NCI-H2196 (cell line): Measurements from ENCODE around the gene PPP2R3C.
"Not testable (repeated sequence)": the region's sequence is repeated elsewhere in the genome, so short reads cannot be mapped to it uniquely, and the experiment has no call there.

ENCODE experiments used
- DNase-seq: peaks from one replicate; lab custom pipeline; 2025; ENCODE audit not compliant: unreplicated experiment; lab: John Stamatoyannopoulos, UW

PPP2R3C gene

GRCh38 chr14:35133542-35134328, 11.9 kb upstream of the PPP2R3C start:
- DNase-seq: no peak

- no peak for DNase-seq
Observed at GRCh38 chr14:35124127-35124526, 2.3 kb upstream of the PPP2R3C start.

DNA sequence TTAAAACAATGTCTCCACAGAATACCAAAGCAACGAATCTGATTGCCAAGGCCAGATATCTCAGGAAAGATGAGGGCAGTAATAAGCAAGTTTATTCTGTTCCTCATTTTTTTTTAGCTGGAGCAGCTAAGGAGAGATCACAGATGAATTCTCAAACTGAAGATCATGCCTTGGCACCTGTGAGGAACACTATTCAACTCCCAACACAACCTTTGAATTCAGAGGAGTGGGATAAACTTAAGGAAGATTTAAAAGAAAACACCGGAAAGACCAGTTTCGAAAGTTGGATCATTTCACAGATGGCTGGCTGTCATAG, 1.6 kb upstream of the PPP2R3C start:
- DNase-seq: no peak

GRCh38 chr14:35122696-35123387, 1.1 kb upstream of the PPP2R3C start:
- DNase-seq: peak; percentile 37

DNA sequence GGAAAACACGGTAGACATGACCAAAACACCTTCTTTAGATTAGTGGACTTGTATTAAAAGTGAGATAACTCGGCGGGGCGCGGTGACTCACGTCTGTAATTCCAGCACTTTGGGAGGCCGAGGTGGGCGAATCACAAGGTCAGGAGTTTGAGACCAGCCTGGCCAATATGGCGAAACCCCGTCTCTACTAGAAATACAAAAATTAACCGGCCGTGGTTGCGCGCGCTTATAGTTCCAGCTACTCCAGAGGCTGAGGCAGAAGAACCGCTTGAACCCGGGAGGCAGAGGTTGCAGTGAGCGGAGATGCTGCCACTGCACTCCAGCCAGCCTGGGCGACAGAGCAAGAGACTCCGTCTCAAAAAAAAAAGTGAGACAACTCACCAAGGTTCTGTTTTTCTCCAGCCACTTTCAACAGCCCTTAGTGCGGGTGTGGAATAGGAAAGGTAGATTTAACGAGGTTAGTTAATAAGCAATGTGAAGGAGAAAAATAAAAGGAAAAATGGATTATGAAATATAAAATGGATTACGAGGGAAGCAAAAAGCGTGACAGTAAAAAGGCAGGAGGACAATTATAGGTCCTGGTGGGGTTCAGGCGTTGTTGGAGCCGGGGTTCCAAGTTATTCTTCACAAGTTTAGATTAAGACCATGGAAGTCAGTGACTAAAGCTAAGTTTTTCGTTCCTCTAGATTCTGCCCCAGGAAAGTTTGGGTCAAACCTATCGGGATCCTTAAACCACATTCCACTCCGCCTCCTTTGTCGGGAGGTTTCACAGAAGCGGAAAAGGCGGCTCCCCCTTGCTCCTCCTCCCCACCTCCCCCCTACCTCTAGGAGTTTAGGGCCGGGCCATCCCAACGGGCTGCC, 534 bp downstream of the PPP2R3C start:
- no peak for DNase-seq

DNA sequence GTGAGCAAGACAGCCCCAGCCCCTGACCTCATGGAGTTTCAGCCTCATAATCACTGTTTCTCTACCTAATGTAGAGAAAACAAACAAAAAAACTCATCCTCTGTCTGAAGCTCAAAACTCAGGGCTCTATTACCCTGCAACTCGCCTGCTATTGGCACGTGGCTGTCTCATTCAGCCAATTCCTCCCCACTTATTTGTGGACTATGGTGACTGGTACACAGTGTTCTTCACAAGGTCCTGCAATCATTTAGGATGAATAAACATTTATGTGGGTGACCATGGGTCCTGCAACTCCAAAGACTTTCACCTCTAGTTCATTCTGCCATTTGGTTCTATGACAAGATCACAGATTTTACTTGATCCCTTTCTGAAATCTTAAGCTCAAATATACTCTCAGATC, 4.7 kb downstream of the PPP2R3C start:
- DNase-seq: no peak

GRCh38 chr14:35116242-35116641, 5.5 kb downstream of the PPP2R3C start:
- DNase-seq: no peak

DNA sequence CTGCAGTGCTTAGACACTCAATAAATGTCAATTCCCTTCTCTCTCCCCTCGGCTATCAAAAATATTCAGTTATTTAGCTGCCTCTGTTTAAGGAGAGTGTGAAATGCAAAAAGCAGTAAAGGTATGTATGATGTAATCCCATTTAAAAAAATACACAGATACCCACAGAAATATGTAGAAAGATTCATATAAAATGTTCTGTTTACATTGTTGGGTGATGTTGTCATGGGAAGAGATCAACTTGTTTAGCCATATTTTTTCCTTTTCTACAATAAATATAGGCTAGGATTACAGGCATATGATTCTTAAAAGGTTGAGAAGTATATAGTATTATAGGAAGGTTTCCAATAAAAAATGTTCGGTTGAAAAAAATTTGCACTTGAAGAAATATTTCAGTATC, 7.8 kb downstream of the PPP2R3C start:
- no peak for DNase-seq

DNA sequence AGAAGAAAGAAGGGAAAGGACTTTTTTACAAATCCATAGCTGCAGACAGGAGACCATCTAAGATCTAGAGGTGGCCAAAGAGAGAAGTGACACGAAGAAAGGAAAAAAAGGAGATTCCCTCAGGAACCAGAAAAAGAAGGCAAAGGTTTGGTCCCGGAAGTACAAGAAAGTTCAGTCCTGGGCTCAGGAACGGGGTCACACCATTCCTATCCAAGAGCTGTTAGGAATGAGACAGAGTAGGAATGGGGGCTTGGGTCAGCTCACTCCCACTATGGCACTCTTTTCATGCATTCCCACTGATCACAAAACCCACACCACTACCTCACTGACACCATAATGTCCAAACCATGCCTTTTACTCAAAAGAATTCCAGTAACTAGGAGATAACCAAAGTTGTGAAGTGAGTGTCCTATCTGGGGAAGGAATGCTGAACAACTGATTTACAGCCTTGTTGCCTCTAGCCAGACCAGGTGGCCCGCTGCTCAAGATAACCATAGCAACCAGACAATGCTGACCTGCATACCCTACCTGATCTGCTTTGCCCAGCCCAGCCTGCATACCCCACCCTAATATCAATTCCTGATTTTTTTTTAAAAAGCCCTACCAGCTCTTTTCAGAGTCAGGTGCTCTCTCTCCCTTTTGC, 8.4 kb downstream of the PPP2R3C start:
- DNase-seq: no peak

DNA sequence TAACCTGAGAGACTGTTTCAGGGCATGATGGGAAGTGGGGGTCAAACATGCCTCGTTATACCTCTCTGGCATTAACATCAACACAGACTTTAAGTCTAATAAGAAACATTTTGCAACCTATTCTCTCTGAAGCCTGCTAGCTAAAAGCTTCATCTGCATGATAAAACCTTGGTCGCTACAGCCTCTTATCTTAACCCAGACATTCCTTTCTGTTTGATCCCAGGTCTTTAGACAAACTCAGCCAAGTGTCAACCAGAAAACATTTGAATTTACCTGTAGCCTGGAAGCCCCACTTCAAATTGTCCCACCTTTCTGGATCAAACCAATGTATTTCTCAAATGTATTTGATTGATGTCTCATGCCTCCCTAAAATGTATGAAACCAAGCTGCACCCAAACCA, 9.1 kb downstream of the PPP2R3C start:
- no peak for DNase-seq

DNA sequence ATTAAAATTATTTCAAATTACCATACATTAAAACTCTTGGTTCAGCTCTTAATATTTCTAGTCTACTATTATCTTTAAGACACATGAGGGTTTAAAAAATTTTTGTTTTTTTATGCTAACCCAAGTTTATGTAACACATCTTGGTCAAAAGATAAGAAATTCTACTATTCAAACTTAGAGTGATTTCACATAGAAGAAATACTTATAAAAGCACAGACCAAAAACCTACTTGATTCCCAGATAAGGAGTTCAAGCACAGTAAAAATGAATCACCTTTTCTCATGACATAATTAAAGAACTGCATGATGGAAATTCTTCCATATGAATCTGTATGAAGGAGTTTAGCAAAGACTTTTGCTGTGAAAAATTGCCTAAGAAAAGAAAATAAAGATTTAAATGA, 13.9 kb downstream of the PPP2R3C start:
- no peak for DNase-seq

DNA sequence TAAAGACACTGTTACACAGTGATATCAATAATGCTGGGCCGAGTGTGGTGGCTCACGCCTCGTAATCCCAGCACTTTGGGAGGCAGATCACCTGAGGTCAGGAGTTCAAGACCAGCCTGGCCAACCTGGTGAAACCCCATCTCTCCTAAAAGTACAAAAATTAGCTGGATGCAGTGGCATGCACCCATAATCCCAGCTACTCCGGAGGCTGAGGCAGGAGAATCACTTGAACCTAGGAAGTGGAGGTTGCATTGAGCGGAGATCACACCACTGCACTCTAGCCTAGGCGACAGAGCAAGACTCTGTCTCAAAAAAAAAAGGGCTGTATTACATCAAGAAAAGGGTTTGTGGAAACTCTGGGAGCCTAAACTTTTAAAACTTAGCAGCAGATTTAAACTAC, 27.1 kb downstream of the PPP2R3C start:
- not testable (repeated sequence) for DNase-seq

- DNase-seq: no peak
Observed at GRCh38 chr14:35088514-35088913, 33.3 kb downstream of the PPP2R3C start.

- no peak for DNase-seq
Observed at GRCh38 chr14:35085441-35085840, 36.3 kb downstream of the PPP2R3C start.

DNA sequence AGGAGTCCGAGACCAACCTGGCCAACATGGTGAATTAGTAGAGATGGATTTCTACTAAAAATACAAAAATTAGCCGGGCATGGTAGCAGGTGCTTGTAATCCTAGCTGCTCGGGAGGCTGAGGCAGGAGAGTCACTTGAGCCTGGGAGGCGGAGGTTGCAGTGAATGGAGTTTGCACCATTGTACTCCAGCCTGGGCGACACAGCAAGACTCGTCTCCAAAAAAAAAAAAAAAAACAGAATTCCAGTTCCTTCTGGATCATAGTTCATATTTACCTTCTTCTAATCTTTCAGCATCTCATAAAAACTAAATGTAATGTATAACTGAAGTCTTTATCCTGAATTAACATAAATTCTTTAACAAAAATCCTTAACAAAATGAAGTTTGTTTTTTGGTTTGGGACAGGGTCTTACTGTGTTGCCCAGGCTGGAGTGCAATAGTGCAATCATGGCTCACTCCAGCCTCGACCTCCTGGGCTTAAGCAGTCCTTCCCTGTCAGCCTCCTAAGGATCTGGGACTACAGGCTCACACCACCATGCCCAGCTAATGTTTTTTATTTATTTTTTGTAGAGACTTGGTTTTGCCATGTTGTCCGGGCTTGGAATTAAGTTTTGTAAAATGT, 38.1 kb downstream of the PPP2R3C start:
- no peak for DNase-seq

GRCh38 chr14:35079742-35080141, 42.0 kb downstream of the PPP2R3C start:
- DNase-seq: no peak

DNA sequence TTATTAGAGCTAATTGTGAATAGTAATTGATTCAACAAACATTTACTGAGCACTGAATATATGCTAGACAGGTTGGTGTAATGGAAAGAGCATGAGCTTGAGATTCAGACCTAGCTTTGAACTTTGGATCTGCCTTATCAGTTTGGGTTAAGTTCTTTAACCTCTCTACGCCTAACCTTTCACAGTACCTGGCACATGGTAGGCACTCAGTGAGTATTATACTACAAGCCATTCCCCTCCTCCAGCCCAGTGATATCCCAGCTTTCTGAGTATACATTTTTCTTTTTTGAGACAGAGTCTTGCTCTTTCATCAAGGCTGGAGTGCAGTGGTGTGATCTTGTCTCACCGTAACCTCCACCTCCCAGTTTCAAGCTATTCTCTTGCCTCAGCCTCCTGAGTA, 43.7 kb downstream of the PPP2R3C start:
- no peak for DNase-seq

DNA sequence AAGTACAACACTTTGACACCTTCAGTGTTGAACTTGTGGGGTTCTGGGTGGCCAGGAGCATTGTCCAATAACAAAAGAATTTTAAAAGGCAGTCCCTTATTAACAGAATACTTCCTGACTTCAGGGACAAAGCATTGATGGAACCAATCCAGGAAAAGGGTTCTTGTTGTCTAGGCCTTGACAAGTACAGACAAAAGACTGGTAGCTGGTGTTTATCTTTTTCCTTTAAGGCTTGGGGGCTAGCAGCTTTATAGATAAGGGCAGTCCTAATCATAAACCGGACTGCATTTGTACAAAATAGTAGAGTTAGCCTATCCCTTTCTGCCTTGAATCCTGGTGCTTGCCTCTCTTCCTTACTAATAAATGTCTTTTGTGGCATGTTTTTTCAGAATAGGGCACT, 48.3 kb downstream of the PPP2R3C start:
- no peak for DNase-seq

DNA sequence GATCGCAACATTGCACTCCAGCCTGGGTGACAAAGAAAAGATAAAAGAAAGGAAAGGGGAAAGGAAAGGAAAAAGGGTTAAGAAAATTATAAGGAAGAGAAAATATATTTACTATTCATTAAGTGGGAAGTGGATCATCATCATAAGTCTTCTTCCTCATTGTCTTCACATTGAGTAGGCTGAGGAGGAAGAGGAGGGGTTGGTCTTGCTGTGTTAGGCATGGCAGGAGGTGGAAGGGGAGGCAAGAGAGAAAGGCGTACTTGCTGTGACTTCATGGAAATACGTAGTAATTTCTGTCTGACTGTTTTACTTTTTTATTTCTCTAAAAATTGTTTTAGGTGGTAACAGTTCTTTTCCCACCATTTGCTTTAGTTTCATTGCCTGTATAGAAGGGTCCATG, 49.6 kb downstream of the PPP2R3C start:
- no peak for DNase-seq

DNA sequence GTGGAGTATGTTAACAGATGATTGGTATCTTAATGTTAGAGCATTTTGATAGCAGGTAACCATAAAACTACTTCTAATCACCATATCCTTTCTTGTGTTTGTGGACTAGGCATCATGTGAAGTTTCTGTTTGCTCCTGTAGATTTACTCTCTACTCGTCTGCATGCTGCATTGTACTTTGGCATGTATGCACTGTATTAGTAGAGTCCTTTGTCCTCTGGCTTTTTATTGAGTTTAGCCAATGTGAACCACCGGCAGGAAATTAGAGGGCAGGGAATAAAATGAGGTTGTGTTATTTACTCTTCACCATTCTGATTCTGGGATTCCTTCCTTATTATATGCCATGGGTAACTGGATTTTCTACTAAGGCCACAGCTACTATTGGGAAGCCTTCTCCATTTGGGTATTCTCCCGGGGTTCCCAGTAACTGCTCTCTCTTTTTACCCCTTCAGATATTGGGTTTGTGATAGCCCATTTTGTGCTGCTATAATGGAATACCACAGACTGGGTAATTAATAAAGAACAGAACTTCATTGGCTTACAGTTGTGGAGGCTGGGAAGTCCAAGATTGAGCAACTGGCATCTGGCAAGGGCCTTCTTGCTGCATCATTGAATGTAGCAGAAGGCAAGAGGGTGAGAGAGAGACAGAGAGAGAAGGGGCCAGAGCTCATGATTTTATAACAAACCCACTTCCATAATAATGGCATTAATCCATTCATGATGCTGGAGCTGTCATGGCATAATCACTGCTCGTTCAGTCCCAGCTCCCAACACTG, 53.4 kb downstream of the PPP2R3C start:
- DNase-seq: no peak
